Testis (tissue), 2 donors: ENCODE data around the gene FAM171A1.
"Not testable (repeated sequence)": the region's sequence is repeated elsewhere in the genome, so short reads cannot be mapped to it uniquely, and the experiment has no call there.

Experiments used
- CTCF ChIP-seq, 3 experiments: fragments of 450-650 bp in 2 of 3; fragments of 200-600 bp in 1 of 3; sonication (generic) in 1 of 3; IDR thresholded peaks; one replicate each; pipeline ENCODE4 v1.5.1; 2016 to 2019; ENCODE audit warnings: antibody characterized with exemption in 3 of 3, mild to moderate bottlenecking in 2 of 3, moderate library complexity in 1 of 3
- POLR2A ChIP-seq: fragments of 450-650 bp; IDR thresholded peaks from one replicate; pipeline ENCODE4 v1.6.1; 2017; ENCODE audit warnings: antibody characterized with exemption, mild to moderate bottlenecking, moderate library complexity

GRCh38 chr10:15276039-15276438 lies 95.0 kb downstream of the FAM171A1 start:
- TF ChIP-seq CTCF (IDR thresholded peaks at IDR 0.05); POLR2A: not testable (repeated sequence)
